Peyer's patch (tissue), 4 donors: Measurements from ENCODE around the gene COX7B. TPM values are rescaled to one million over a fixed set of nuclear protein-coding genes. Genes with fewer than 3 reads are reported as not detected.
"Not testable (repeated sequence)": the region's sequence is repeated elsewhere in the genome, so short reads cannot be mapped to it uniquely, and the experiment has no call there.

Source experiments
- DNase-seq, 3 donors: peaks; one replicate each; pipeline ENCODE4 v3.0.0-alpha.2; 2017 to 2019
- H3K27ac ChIP-seq, 4 donors: fragments of 200-600 bp; sonication (generic); one replicate each; pipeline ENCODE4 v1.5.1; 2016 to 2019
- H3K27me3 ChIP-seq, 2 donors: fragments of 200-600 bp; sonication (generic); one replicate each; pipeline ENCODE4 v1.5.1; 2019
- H3K36me3 ChIP-seq, 3 donors: fragments of 200-600 bp; sonication (generic); one replicate each; pipeline ENCODE4 v1.5.1; 2016 to 2019
- H3K4me1 ChIP-seq, 4 donors: fragments of 200-600 bp; sonication (generic); one replicate each; pipeline ENCODE4 v1.5.1; 2016 to 2019
- H3K4me3 ChIP-seq, 4 donors: fragments of 200-600 bp; sonication (generic); 1 replicate in 3 of 4; 2 replicates in 1 of 4; pipeline ENCODE4 v1.5.1; 2016 to 2019; ENCODE audit warnings: mild to moderate bottlenecking in 1 of 4
- H3K9me3 ChIP-seq, 4 donors: fragments of 200-600 bp; sonication (generic); one replicate each; pipeline ENCODE4 v1.5.1; 2016 to 2019; ENCODE audit warnings: mild to moderate bottlenecking in 1 of 4
- CTCF ChIP-seq, 6 experiments: fragments of 450-650 bp in 4 of 6; fragments of 200-600 bp in 2 of 6; sonication (generic) in 1 of 6; IDR thresholded peaks; one replicate each; pipeline ENCODE4 v1.5.1; 2017 to 2019; ENCODE audit warnings: antibody characterized with exemption in 6 of 6, mild to moderate bottlenecking in 3 of 6, moderate library complexity in 1 of 6
- POLR2A ChIP-seq, 2 donors: fragments of 450-650 bp; IDR thresholded peaks; one replicate each; pipeline ENCODE4 v1.5.1; 2017; ENCODE audit warnings: antibody characterized with exemption in 2 of 2, mild to moderate bottlenecking in 2 of 2, moderate library complexity in 2 of 2
- total RNA-seq, 4 donors: library from RNA; depleted of rRNA; stranded (reverse); fragments of >200 nt; gene quantifications; one replicate each; pipeline ENCODE4 v1.1.0, GENCODE V29; 2016

Gene COX7B
- total RNA-seq, 4 donors from 2014 or later = 402 to 457 (median 432) TPM

GRCh38 chrX:77918568-77918967 is 19.3 kb downstream of the COX7B start:
- Histone ChIP-seq H3K27ac (no peak overlapping the region), H3K27me3 (no peaks in the 10 kb centered on the region), H3K9me3 (no peaks in the 10 kb centered on the region), H3K4me1 (no peaks in the 10 kb centered on the region), H3K4me3 (no peak overlapping the region), H3K36me3 (no peaks in the 10 kb centered on the region)
- DNase-seq = no peak
- TF ChIP-seq CTCF (IDR thresholded peaks at IDR 0.05) (no peak), POLR2A (IDR thresholded peaks at IDR 0.05) (no peak)

GRCh38 chrX:77919370-77919769 is 20.1 kb downstream of the COX7B start:
- DNase-seq, H3K4me1 ChIP-seq, H3K36me3 ChIP-seq, H3K9me3 ChIP-seq, H3K27me3 ChIP-seq, H3K27ac ChIP-seq, H3K4me3 ChIP-seq: not testable (repeated sequence)

- no peak for DNase-seq
- TF ChIP-seq CTCF (IDR thresholded peaks at IDR 0.05) (no peak), POLR2A (IDR thresholded peaks at IDR 0.05) (no peak)
- Histone ChIP-seq H3K4me1 (no peaks in the 10 kb centered on the region), H3K27me3 (no peaks in the 10 kb centered on the region), H3K36me3 (no peaks in the 10 kb centered on the region), H3K27ac (no peak overlapping the region), H3K9me3 (no peaks in the 10 kb centered on the region), H3K4me3 (no peak overlapping the region)
These were observed 23.5 kb downstream of the COX7B start for GRCh38 chrX:77922787-77923186.

- no peak overlapping the region for H3K4me3 ChIP-seq
- no peak overlapping the region for H3K27ac ChIP-seq
- H3K27me3 ChIP-seq = no peaks in the 10 kb centered on the region
- H3K36me3 ChIP-seq = no peaks in the 10 kb centered on the region
- DNase-seq = no peak
- no peaks in the 10 kb centered on the region for H3K4me1 ChIP-seq
- no peaks in the 10 kb centered on the region for H3K9me3 ChIP-seq
- TF ChIP-seq POLR2A (IDR thresholded peaks at IDR 0.05) (no peak), CTCF (IDR thresholded peaks at IDR 0.05) (no peak)
These were observed 25.1 kb downstream of the COX7B start for GRCh38 chrX:77924320-77924859.

- no peaks in the 10 kb centered on the region for H3K4me1 ChIP-seq
- no peak overlapping the region for H3K4me3 ChIP-seq
- no peak for DNase-seq
- H3K9me3 ChIP-seq = no peaks in the 10 kb centered on the region
- H3K36me3 ChIP-seq = no peaks in the 10 kb centered on the region
- H3K27ac ChIP-seq = no peak overlapping the region
- H3K27me3 ChIP-seq = no peaks in the 10 kb centered on the region
- no peak for TF ChIP-seq POLR2A (IDR thresholded peaks at IDR 0.05)
- TF ChIP-seq CTCF (IDR thresholded peaks at IDR 0.05) = no peak
These were observed 26.5 kb downstream of the COX7B start for GRCh38 chrX:77925764-77926163.

- DNase-seq = no peak
- H3K9me3 ChIP-seq = no peaks in the 10 kb centered on the region
- no peak overlapping the region for H3K27ac ChIP-seq
- TF ChIP-seq POLR2A (IDR thresholded peaks at IDR 0.05) = no peak
- TF ChIP-seq CTCF (IDR thresholded peaks at IDR 0.05) = no peak
- no peaks in the 10 kb centered on the region for H3K36me3 ChIP-seq
- H3K4me1 ChIP-seq = no peaks in the 10 kb centered on the region
- H3K27me3 ChIP-seq = no peaks in the 10 kb centered on the region
- no peak overlapping the region for H3K4me3 ChIP-seq
These were observed 31.3 kb downstream of the COX7B start for GRCh38 chrX:77930581-77930980.
